HG03066 (cell line): ENCODE data around the gene DUSP23.

Experiments used
- ATAC-seq: cut with Tn5 transposase; IDR thresholded peaks from one replicate; pipeline ENCODE4 v1.9.1; 2021; ENCODE audit warnings: low read depth; ENCODE audit not compliant: unreplicated experiment

DUSP23 gene

DNA sequence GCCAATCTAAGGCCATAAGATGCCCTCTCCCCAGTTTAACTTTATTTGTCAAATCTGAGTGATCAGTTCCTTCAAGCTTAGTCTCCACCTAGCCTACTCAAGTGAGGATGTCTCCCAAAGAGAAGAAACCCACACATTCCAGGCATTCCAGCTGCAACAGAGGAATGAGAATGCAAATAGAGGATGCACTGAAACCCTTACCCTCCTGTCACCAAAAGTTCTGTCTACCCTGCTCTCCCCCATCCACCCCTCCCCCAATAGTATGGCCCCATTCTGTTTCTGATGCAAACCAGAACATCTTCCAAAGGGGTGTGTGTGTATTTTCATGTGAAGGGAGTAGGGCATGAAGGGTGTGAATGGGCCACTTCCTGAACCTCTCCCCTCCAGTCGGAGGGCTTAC, 3.0 kb downstream of the DUSP23 start:
- ATAC-seq = no peak

DNA sequence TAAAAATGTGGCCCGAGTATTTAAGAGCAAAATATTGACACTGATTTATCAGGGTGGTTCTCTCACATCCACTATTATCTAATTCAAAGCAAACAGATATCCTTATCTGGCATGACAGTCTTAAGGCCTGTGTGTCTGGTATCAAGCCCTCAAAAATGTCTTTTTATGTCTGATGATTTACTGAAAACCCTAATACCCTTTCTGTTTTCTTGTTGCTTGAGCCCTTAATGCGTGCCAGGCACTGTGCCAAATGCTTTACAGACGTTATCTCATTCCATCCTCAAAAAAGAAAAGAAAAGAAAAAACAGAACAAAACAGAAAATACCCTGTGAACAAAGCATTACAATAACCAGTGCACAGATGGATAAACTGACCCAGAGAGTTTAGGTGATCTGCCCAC, 5.7 kb downstream of the DUSP23 start:
- ATAC-seq = no peak

DNA sequence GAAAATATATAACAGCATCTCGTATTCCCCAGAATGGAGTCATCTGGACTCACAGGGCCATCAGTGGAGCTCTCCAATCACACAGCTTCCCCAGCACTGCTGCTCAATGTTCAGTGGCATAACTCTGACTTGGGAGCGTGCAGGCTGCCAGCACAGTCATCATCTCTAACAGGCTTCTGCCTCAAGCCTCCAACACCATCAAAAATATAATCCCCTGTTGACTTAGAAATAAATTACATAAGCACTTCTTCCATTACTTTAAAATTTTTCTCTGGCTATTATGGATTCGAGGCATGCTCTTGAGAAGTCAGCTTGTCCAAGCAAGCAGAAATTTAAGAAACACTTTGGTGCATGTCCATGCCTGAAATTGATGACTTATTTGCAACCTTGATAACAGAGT, 6.2 kb downstream of the DUSP23 start:
- ATAC-seq = no peak

DNA sequence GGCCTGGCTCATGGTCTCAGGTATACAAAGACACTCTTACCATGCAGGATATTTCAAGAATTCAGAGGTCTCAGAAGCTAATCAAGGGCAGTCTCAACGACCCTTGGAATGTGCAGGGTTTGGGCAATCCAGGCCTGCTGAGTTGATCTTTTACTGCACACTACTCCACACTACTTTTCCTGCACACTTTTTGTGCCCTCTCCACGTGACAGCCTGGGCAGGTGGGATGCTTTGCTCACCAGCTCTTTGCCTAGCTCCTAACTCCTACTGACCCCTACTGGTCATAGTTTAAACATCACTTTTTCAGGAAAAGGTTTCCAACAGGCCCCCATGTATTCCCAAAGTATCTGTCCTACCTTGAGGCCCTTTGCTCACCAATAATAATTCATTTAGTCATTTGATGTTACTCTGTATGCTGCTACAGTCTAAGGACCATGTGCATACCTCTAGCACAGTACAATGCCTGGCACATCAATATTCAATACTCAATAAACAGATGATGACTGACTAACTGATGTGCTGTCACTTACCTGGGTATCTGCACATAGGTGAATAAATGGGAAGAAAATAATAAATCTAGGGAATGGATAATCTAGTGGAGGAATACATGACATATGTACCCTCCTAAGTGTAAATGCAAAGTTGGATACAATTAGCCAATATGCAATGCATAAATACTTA, 9.6 kb downstream of the DUSP23 start:
- ATAC-seq = no peak

DNA sequence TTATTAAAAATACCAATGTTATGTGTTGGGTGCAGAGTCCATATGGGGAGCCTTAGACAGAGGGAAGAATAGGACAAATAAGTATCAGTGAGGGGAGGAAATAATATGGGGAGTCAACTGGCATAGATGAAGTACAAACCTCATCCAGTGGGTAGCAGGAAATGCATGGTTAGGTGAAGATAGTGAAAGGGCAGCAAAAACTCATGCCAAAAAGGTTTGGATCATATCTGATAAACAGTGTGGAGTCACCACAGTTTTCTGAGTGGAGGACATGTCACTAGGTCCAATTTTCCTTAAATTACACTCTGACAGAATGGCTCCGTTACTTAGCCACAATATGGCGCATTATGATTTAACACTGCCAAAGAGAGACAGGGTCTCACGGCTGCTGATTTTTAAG, 10.3 kb downstream of the DUSP23 start:
- no peak for ATAC-seq

DNA sequence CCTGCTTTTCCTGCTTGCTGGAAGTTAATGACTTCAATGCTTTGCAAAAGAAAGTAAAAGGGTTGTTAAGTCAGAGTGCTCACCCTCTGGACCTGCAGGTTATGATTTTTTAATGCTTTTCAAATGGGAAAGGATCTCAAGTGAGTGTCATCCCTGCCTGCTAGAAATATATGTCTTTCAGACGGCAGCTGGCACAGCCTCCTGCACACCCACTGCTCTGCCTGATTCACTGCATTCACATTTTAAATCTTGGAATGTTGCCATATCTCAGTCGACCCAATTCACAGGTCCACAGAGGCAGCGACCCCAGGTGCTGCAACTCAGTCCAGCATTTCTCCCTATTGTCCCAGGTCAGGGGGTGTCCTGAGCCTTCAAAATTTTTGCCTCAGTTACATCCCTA, 10.7 kb downstream of the DUSP23 start:
- no peak for ATAC-seq

DNA sequence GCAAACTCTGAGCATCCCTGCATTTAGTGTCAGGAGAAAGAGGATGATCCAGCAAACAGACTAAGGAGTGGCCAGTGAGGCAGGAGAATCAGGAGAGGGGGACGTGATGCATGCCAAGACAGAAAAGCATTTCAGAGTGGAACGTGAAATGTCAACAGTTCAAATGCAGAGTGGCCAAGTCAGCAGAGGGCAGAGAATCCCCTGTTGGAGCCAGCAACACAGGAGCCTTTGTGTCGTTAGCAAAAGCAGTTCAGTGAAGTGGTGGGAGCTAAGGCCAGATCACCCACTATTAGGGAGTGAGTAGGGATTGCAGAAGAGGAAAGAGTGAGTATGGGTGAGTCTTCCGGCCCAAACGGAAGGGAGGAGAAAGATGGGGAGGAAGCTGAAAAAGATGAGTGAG, 14.8 kb downstream of the DUSP23 start:
- ATAC-seq = no peak

DNA sequence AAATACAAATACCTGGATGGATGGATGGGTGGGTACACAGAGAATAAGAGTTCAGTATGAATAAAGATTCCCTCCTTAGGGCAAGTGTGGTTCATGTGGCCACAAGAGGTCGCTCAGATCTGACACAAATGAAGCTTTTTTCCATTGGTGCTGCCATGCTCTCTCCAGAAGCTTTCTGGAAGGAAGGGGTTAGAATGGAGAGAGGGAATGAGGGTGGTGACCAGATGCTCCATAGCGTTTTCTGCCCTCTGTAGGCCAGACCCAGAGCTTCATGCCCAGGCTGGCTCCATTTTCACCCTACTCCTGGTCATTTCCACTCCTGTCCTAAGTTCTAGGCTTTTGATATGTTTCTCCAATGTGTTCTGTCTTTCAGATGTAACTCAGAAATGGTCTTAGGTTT, 18.1 kb downstream of the DUSP23 start:
- no peak for ATAC-seq

DNA sequence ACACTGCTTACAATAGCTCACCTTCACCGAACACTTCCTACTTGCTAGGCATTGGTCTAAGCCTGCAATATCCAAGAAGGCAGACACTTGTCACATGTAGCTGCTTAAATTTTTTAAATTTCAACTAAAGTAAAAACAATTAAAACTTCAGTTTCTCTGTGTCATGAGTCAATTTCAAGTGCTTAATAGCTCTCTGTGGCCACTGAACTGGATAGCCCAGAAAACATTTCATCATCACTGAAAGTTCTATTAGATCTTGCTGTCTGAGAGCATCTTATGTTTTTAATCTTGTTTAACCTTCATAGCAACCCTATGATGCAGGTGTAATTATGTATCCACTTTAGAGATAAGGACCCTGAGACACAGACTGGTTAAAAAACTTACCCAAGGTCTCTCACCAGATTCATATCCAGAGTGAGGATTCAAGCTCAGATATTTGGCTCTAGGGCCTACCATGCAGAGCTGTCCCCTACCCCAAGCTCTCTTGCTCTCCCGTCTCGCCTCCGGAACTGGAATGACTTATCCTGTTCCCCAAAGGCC, 18.8 kb downstream of the DUSP23 start:
- ATAC-seq = no peak

DNA sequence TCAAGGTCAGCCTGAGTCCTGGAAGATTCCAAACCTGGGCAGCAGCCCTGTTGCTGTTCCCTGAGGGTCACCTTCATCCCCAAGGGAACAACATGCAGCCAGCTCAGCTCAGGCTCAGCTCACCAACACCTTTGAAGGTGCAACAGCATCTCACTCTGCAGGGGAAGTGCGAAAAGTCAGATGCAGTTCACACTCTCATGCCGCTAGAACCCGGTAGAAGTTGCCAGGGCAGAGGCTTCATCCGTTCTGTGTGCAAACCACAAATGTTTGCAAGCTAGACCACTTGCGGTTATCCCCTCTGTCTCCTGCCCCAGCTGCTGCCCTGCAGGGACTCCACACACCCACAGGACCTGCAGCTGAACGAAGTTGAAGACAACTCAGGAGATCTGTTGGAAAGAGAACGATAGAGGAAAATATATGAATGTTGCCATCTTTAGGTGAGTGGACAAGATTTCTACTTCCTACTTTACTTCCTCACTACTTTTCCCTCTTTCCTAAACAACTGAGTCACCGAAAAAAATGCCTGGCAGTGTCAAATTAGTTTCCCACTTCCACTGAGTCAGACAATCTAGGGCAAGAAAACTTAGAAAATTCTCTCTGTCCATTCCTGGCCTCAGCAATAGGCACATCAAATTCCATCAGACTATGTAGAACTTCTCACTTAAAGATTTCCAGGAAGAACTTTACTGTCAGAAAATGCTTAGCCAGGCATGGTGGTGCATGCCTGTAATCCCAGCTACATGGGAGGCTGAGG, 19.6 kb downstream of the DUSP23 start:
- no peak for ATAC-seq

DNA sequence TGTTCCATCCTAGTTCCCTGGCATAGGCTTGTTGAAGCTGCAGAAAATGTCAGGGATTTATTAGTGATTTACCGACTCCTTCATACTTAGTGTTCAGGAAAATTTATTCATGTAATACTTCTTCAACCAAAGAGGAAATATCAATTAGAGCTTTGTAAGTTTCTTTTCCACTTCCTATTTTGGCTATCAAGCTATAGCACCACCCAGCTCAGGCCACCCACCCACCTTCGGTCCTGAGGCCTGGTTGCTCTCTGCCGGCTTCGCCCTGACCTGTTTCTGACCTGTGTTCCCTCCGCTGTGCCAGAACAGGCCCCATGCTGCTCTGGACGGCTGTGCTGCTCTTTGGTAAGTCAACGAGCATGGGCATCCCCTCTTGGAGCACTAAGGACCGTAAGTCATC, 21.3 kb downstream of the DUSP23 start, which contains the start of gene FCRL6:
Gene FCRL6 (plus strand): TSS at position 250 of the 400 bp plus-strand sequence. CDS start 65 bp downstream, at position 315.
- no peak for ATAC-seq

DNA sequence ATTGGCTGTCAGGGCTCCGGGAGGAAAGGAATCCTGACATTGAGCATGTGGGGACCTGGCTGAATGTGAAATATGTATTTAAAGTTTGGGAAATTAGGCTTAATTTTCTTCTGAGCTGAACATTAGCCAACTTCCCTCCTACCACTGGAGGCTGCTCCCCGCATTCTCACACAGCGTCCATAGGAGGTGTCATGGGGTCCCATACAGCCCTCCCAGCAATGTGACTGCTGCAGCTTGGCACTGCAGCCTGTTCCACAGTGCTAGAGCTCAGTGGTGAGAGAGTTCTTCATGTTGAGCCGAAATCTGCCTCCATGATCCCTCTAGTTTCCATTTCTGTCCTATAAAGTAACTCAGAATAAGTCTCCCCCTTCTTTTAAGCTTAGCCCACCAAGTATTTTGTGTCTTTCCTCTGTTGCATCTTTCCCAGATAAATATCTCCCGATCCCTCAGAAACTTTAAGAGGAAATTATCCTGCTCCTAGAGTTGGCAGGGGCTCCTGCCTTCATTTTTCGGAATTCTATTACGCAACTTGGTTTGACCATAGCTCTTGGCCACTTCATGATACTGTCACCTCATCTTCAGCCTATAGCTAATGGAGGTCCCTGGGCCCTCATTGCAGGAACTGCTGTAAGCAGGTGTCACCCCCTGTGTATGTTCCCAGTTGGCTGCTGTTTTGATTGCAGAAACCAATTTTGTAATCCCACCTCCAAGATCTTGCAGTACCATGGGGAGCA, 23.4 kb downstream of the DUSP23 start:
- ATAC-seq = no peak

DNA sequence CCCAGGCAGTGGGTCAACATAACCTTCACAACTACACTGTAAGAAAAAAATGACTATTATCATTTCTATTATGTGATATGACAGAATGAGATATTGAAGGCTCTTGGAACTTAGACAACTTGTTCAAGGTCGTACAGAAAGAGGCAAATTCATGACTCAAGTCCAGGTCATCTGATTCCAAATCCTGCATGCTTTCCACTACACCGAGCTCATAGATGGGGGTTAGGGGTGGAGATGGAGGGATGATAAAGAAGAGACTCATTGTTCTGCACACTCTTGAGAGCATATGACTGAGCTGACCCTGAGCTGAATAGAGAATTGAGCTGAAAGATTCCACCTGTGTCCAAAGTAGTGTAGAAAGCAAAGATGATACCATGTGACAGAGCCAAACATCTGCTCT, 24.2 kb downstream of the DUSP23 start:
- ATAC-seq = no peak

DNA sequence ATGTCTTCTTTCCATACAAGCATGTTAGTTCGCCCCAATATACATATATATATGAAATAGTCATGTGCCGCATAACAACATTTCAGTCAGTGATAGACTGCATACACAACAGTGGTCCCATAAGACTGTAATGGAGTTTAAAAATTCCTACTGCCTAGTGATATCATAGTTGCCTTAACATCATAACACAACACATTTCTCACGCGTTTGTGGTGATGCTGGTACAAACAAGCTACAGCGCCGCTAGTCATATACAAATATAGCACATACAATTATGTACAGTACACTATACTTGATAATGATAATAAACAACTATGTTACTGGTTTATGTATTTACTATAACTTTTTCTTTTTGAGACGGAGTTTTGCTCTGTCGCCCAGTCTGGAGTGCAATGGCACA, 35.2 kb downstream of the DUSP23 start:
- no peak for ATAC-seq

DNA sequence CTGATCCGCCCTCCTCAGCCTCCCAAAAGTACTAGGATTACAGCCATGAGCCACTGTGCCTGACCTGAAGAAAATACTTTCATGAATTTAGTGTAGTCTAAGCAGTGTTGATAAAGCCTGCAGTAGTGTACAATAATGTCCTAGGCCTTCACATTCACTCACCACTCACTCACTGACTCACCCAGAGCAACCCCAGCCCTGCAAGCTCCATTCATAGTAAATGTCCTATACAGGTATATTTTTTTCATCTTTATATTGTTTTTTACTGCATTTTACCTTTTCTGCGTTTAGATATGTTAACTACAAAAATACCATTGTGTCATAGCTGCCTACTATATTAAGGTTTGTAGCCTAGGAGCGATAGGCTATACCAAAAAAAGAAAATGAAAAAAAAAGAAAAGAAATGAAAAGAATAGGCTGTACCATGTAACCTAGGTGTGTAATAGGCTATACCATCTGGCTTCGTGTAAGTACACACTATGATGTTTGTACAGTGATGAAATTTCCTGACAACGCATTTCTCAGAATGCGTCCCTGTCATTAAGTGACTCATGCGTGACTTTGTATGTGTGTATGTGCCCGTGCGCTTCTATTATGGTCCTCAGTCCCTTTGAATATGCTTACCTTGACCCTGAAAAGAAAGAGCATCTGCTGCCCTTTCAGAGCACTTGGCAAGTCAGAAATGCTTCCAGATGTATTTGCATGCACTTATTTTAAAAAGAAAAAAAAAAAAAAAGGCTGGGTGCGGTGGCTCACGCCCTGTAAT, 36.7 kb downstream of the DUSP23 start:
- no peak for ATAC-seq

DNA sequence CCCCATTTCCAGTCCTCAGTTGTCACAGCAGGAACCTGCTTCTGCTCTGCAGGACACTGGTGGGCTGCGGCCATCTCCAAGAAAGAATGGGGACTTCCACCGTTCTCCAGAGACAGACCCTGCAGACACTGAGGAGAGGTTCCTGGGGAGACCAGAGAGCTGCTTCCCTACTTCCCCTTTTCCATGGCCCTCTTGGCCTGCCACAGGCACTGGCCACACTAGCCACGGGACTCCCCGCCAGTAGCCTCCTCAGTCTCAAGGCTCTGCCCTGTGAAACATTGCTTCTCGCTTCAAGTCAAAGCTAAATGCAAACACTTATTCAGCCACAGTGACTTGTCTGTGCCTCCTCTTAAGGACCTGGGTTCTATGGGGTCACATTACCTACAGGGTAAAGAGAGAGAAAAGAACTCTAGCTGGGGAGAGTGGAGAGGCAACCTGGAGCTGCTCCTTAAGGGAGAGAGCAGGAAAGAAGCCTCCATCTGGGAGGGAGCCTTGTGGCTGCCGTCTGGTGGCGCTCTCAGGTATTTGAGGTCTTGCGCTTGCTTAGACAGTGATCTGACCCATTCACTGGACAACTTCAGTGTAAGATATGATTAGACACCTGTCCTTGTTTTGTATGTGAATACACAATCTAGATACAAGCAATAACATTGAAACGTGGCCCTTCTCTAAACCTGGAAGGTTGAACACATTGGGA, 40.6 kb downstream of the DUSP23 start:
- no peak for ATAC-seq

DNA sequence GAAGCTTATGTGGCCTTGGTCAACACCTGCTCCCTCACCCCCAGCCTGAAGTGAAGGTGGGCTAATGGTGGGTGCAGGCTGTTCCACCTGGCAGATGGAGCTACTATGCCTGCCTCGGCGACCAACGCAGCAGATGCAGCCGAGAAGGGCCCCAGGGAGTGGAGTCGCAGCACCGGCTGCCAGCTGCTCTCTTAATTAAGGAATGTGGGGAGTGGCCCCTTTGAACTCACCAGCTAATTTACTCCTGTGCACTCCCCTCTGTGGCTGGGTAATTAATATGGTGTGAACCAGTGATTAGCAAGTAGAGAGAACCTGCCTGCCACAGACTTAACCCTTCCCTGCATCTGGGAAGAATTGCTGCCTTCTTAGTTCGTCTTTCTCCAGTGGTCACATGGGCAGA, 42.6 kb downstream of the DUSP23 start:
- ATAC-seq = no peak

DNA sequence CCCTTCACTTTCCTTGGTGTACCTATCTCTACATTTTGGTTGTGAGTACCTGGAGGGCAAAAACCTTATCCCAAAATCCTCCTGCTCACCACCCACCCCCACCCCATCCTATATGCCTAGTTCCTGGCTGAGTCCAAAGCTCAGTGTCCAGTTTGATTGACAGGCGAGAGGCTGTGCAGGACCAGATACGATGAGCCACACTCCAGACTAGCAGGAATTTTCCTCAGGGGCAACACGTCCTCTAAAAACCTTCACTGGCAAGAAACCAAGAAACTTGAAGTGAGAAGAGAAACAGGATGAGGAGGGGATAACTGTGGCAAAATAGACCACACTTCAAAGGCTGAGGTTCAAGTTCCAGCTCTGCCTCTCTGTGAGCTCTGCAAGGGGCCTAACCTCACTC, 44.8 kb downstream of the DUSP23 start:
- ATAC-seq = no peak

DNA sequence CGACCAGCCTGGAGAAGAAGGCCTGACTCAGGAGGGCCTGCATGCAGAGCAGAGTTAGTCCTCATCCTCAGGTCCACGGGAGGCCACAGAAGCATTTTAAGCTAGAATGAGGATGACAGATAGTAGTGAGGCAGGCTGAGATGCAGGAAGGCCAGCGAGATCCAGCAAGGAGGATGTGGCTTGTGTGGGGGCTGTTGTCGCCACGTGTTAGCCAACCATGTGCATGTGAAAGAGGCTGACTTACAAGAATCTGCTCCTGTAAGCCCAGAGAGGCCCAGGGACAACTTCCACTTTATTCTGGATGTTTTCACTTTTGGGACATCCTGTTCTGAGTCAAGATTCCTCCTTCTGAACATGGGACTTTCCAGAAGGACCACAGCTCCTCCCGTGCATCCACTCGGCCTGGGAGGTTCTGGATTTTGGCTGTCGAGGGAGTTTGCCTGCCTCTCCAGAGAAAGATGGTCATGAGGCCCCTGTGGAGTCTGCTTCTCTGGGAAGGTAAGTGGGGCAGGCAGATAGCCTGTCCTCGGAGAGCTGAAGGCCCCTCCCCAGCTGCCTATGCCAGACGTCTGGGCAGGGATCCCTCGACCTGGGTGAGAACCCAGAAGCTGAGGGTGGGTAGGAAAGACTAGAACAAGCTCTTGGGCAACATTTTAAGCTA, 45.8 kb downstream of the DUSP23 start, which contains the start of gene SLAMF8:
Gene SLAMF8 (plus strand): TSS at position 433 of the 661 bp plus-strand sequence. CDS start 26 bp downstream, at position 459.
- ATAC-seq = no peak
